Effector memory CD8-positive, alpha-beta T cell (primary cell): ENCODE results near the gene NFKBIZ.
"Not testable (repeated sequence)": the region's sequence is repeated elsewhere in the genome, so short reads cannot be mapped to it uniquely, and the experiment has no call there.

Experiments
- ATAC-seq: fragments of 150-1000 bp; cut with Tn5 transposase; replicated peaks from 2 replicates; pipeline ENCODE4 v1.10.0; 2021; ENCODE audit warnings: mild to moderate bottlenecking, moderate library complexity
- DNase-seq, 3 experiments: peaks; one replicate each; pipeline ENCODE4 v3.0.0; 2021
- H3K27ac Mint-ChIP-seq, 2 donors: one replicate each; pipeline ENCODE4 v1.8.0; 2022; ENCODE audit warnings: mild to moderate bottlenecking in 2 of 2, mixed read lengths in 2 of 2, moderate library complexity in 2 of 2
- H3K27me3 Mint-ChIP-seq, 2 donors: one replicate each; pipeline ENCODE4 v1.8.0; 2022; ENCODE audit warnings: mixed read lengths in 2 of 2
- H3K36me3 Mint-ChIP-seq: one replicate; pipeline ENCODE4 v1.8.0; 2022; ENCODE audit warnings: mild to moderate bottlenecking, moderate library complexity, mixed read lengths; ENCODE audit not compliant: insufficient read depth
- H3K4me1 Mint-ChIP-seq, 2 donors: one replicate each; pipeline ENCODE4 v1.8.0; 2022; ENCODE audit warnings: low read depth in 2 of 2, mixed read lengths in 2 of 2
- H3K4me3 Mint-ChIP-seq, 2 donors: one replicate each; pipeline ENCODE4 v1.8.0; 2022; ENCODE audit warnings: mild to moderate bottlenecking in 2 of 2, mixed read lengths in 2 of 2, moderate library complexity in 2 of 2
- H3K9me3 Mint-ChIP-seq, 2 donors: one replicate each; pipeline ENCODE4 v1.8.0; 2022; ENCODE audit warnings: mixed read lengths in 2 of 2

Gene NFKBIZ

GRCh38 chr3:101861789-101862415, 12.6 kb downstream of the NFKBIZ start:
- Mint-ChIP-seq H3K4me3 (no peak overlapping the region), H3K9me3 (no peaks in the 10 kb centered on the region), H3K36me3 (peaks cover 69% of the 10 kb centered on the region), H3K27ac (peak overlapping the region; percentile 21 to 77), H3K4me1 (peaks cover 12 to 13% of the 10 kb centered on the region in 2 donors), H3K27me3 (no peaks in the 10 kb centered on the region)
- ATAC-seq (peak; percentile 13), DNase-seq (no peak)

GRCh38 chr3:101862416-101863165, 13.3 kb downstream of the NFKBIZ start:
- DNase-seq (no peak), ATAC-seq (peak; percentile 30)
- Mint-ChIP-seq H3K4me3 (no peak overlapping the region), H3K27me3 (no peaks in the 10 kb centered on the region), H3K9me3 (no peaks in the 10 kb centered on the region), H3K4me1 (peaks cover 6 to 8% of the 10 kb centered on the region in 2 donors), H3K27ac (peak overlapping the region in 1 of 2 donors; percentile 21), H3K36me3 (peaks cover 62% of the 10 kb centered on the region)

- Mint-ChIP-seq H3K36me3 (peaks cover 46% of the 10 kb centered on the region), H3K27ac (peak overlapping the region in 1 of 2 donors; percentile 44)
- DNase-seq, H3K4me3 Mint-ChIP-seq, H3K27me3 Mint-ChIP-seq, H3K9me3 Mint-ChIP-seq, H3K4me1 Mint-ChIP-seq, ATAC-seq: not testable (repeated sequence)
Measured at GRCh38 chr3:101864926-101865325, 15.6 kb downstream of the NFKBIZ start.

GRCh38 chr3:101865751-101866509, 16.6 kb downstream of the NFKBIZ start:
- DNase-seq, result no peak
- H3K4me1 Mint-ChIP-seq, result peaks cover 1 to 3% of the 10 kb centered on the region in 2 donors
- H3K9me3 Mint-ChIP-seq, result no peaks in the 10 kb centered on the region
- H3K27ac Mint-ChIP-seq, result peak overlapping the region in 1 of 2 donors; percentile 60
- H3K36me3 Mint-ChIP-seq, result peaks cover 38% of the 10 kb centered on the region
- no peak overlapping the region for H3K4me3 Mint-ChIP-seq
- ATAC-seq, result no peak
- H3K27me3 Mint-ChIP-seq, result no peaks in the 10 kb centered on the region

- H3K36me3 Mint-ChIP-seq, result peaks cover 27% of the 10 kb centered on the region
- H3K4me1 Mint-ChIP-seq, result peaks cover 0 to 1% of the 10 kb centered on the region in 2 donors
- no peak overlapping the region for H3K27ac Mint-ChIP-seq
- ATAC-seq (no peak), DNase-seq (no peak)
- no peak overlapping the region for H3K4me3 Mint-ChIP-seq
- H3K9me3 Mint-ChIP-seq, result no peaks in the 10 kb centered on the region
- H3K27me3 Mint-ChIP-seq, result no peaks in the 10 kb centered on the region
Measured at GRCh38 chr3:101867511-101867910, 18.2 kb downstream of the NFKBIZ start.

- H3K27ac Mint-ChIP-seq, result no peak overlapping the region
- peaks cover 0 to 1% of the 10 kb centered on the region in 2 donors for H3K4me1 Mint-ChIP-seq
- H3K27me3 Mint-ChIP-seq, result no peaks in the 10 kb centered on the region
- peaks cover 24% of the 10 kb centered on the region for H3K36me3 Mint-ChIP-seq
- ATAC-seq (no peak), DNase-seq (no peak)
- no peak overlapping the region for H3K4me3 Mint-ChIP-seq
- H3K9me3 Mint-ChIP-seq, result no peaks in the 10 kb centered on the region
Measured at GRCh38 chr3:101867996-101868395, 18.7 kb downstream of the NFKBIZ start.

- DNase-seq (no peak), ATAC-seq (peak; percentile 37)
- no peaks in the 10 kb centered on the region for H3K4me1 Mint-ChIP-seq
- no peak overlapping the region for H3K4me3 Mint-ChIP-seq
- H3K27me3 Mint-ChIP-seq, result no peaks in the 10 kb centered on the region
- no peaks in the 10 kb centered on the region for H3K9me3 Mint-ChIP-seq
- H3K27ac Mint-ChIP-seq, result no peak overlapping the region
- peaks cover 16% of the 10 kb centered on the region for H3K36me3 Mint-ChIP-seq
Measured at GRCh38 chr3:101868534-101869464, 19.5 kb downstream of the NFKBIZ start.

GRCh38 chr3:101870138-101870537, 20.8 kb downstream of the NFKBIZ start:
- ATAC-seq, result no peak
- DNase-seq, result no peak
- H3K4me1 Mint-ChIP-seq, result no peaks in the 10 kb centered on the region
- no peaks in the 10 kb centered on the region for H3K27me3 Mint-ChIP-seq
- no peak overlapping the region for H3K4me3 Mint-ChIP-seq
- peaks cover 10% of the 10 kb centered on the region for H3K36me3 Mint-ChIP-seq
- no peak overlapping the region for H3K27ac Mint-ChIP-seq
- no peaks in the 10 kb centered on the region for H3K9me3 Mint-ChIP-seq

- Mint-ChIP-seq H3K4me1 (no peaks in the 10 kb centered on the region), H3K4me3 (no peak overlapping the region), H3K36me3 (peaks cover 7% of the 10 kb centered on the region), H3K27me3 (no peaks in the 10 kb centered on the region), H3K27ac (no peak overlapping the region), H3K9me3 (no peaks in the 10 kb centered on the region)
- no peak for ATAC-seq
- DNase-seq, result no peak
Measured at GRCh38 chr3:101873619-101874018, 24.3 kb downstream of the NFKBIZ start.

- Mint-ChIP-seq H3K4me3 (no peak overlapping the region), H3K27ac (no peak overlapping the region), H3K9me3 (no peaks in the 10 kb centered on the region), H3K36me3 (no peaks in the 10 kb centered on the region), H3K27me3 (no peaks in the 10 kb centered on the region), H3K4me1 (no peaks in the 10 kb centered on the region)
- DNase-seq, result no peak
- no peak for ATAC-seq
Measured at GRCh38 chr3:101876142-101876541, 26.8 kb downstream of the NFKBIZ start.

- Mint-ChIP-seq H3K27me3 (no peaks in the 10 kb centered on the region), H3K9me3 (no peaks in the 10 kb centered on the region), H3K4me3 (no peak overlapping the region), H3K4me1 (no peaks in the 10 kb centered on the region), H3K27ac (no peak overlapping the region), H3K36me3 (no peaks in the 10 kb centered on the region)
- DNase-seq (no peak), ATAC-seq (no peak)
Measured at GRCh38 chr3:101878589-101878988, 29.3 kb downstream of the NFKBIZ start.

- Mint-ChIP-seq H3K27ac (no peak overlapping the region), H3K36me3 (no peaks in the 10 kb centered on the region), H3K4me1 (no peaks in the 10 kb centered on the region), H3K9me3 (no peaks in the 10 kb centered on the region), H3K27me3 (no peaks in the 10 kb centered on the region), H3K4me3 (no peak overlapping the region)
- ATAC-seq (no peak), DNase-seq (no peak)
Measured at GRCh38 chr3:101879102-101879501, 29.8 kb downstream of the NFKBIZ start.
